Vagina (tissue), 2 donors: ENCODE measurements around the gene C1orf21.

ENCODE experiments used
- POLR2A ChIP-seq, 2 donors: fragments of 450-650 bp; IDR thresholded peaks; one replicate each; pipeline ENCODE4 v1.6.1; 2017; ENCODE audit warnings: antibody characterized with exemption in 2 of 2, mild to moderate bottlenecking in 2 of 2, moderate library complexity in 2 of 2
- POLR2AphosphoS5 ChIP-seq, 2 donors: sonication (generic); formaldehyde crosslinking; IDR thresholded peaks; one replicate each; pipeline ENCODE4 v1.9.0; 2017; ENCODE audit warnings: antibody characterized with exemption in 2 of 2, mild to moderate bottlenecking in 2 of 2, low read depth in 1 of 2; ENCODE audit not compliant: insufficient read depth in 1 of 2
- TF ChIP-seq, protein P1 (sequence below), 3 experiments: fragments of 450-650 bp in 2 of 3; fragments of 200-600 bp in 1 of 3; sonication (generic) in 1 of 3; IDR thresholded peaks; one replicate each; pipeline ENCODE4 v1.5.1; 2017 to 2019; ENCODE audit warnings: antibody characterized with exemption in 3 of 3, mild to moderate bottlenecking in 2 of 3, moderate library complexity in 2 of 3

DNA sequence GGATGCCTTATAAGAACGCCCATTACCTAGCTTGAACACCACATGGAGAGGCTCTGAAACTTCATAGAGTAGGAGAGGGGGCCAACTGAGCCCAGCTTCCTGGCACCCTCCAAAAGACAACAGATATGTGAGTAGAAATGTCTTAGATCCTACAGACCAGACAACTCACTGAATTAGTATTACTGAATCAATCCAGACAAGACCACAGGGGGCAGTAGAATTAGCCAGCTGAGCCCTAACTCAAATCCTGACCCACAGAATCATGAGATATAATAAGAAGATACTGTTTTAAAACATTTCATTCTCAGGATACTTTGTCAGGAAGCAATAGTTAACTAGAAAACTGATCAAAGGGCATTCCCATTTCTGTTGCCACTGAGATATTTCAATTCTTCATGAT, 45.8 kb upstream of the C1orf21 start:
- TF ChIP-seq, protein P1, sequence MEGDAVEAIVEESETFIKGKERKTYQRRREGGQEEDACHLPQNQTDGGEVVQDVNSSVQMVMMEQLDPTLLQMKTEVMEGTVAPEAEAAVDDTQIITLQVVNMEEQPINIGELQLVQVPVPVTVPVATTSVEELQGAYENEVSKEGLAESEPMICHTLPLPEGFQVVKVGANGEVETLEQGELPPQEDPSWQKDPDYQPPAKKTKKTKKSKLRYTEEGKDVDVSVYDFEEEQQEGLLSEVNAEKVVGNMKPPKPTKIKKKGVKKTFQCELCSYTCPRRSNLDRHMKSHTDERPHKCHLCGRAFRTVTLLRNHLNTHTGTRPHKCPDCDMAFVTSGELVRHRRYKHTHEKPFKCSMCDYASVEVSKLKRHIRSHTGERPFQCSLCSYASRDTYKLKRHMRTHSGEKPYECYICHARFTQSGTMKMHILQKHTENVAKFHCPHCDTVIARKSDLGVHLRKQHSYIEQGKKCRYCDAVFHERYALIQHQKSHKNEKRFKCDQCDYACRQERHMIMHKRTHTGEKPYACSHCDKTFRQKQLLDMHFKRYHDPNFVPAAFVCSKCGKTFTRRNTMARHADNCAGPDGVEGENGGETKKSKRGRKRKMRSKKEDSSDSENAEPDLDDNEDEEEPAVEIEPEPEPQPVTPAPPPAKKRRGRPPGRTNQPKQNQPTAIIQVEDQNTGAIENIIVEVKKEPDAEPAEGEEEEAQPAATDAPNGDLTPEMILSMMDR (IDR thresholded peaks at IDR 0.05): no peak
- TF ChIP-seq POLR2A (IDR thresholded peaks at IDR 0.05) (no peak), POLR2AphosphoS5 (IDR thresholded peaks at IDR 0.05; ENCODE audit: insufficient read depth in 1 of 2, low read depth in 1 of 2) (no peak)
